RPMI7951 (cell line): ENCODE results near the gene NELL1. TPM values are rescaled to one million over a fixed set of nuclear protein-coding genes. Genes with fewer than 3 reads are reported as not detected.
"Not testable (repeated sequence)": the region's sequence is repeated elsewhere in the genome, so short reads cannot be mapped to it uniquely, and the experiment has no call there.

Experiments
- DNase-seq: peaks from one replicate; pipeline ENCODE4 v3.0.0-alpha.2; 2012; ENCODE audit warnings: low read depth
- total RNA-seq: library from RNA; depleted of rRNA; stranded (reverse); fragments of >200 nt; shearing (Covaris generic); gene quantifications from 2 replicates; pipeline ENCODE4 v1.2.3, GENCODE V29; 2014

NELL1 gene
- total RNA-seq, 1 experiment from 2014 or later, result 0.12 TPM

GRCh38 chr11:21105196-21105917 lies 436.0 kb downstream of the NELL1 start:
- DNase-seq, result no peak

- DNase-seq, result no peak
Observed at GRCh38 chr11:21109341-21109740, 440.0 kb downstream of the NELL1 start.

- no peak for DNase-seq
Observed at GRCh38 chr11:21110415-21110814, 441.0 kb downstream of the NELL1 start.

- no peak for DNase-seq
Observed at GRCh38 chr11:21113876-21114275, 444.5 kb downstream of the NELL1 start.

- no peak for DNase-seq
Observed at GRCh38 chr11:21116009-21116408, 446.6 kb downstream of the NELL1 start.

GRCh38 chr11:21119411-21119810 lies 450.0 kb downstream of the NELL1 start:
- DNase-seq, result no peak

GRCh38 chr11:21121991-21122390 lies 452.6 kb downstream of the NELL1 start:
- DNase-seq, result no peak

- no peak for DNase-seq
Observed at GRCh38 chr11:21122523-21122922, 453.1 kb downstream of the NELL1 start.

- DNase-seq, result no peak
Observed at GRCh38 chr11:21132146-21132720, 462.8 kb downstream of the NELL1 start.

- DNase-seq, result no peak
Observed at GRCh38 chr11:21133244-21133643, 463.9 kb downstream of the NELL1 start.

- no peak for DNase-seq
Observed at GRCh38 chr11:21133722-21134121, 464.3 kb downstream of the NELL1 start.

- no peak for DNase-seq
Observed at GRCh38 chr11:21137803-21138202, 468.4 kb downstream of the NELL1 start.

- DNase-seq, result not testable (repeated sequence)
Observed at GRCh38 chr11:21141557-21141956, 472.2 kb downstream of the NELL1 start.

GRCh38 chr11:21142007-21142406 lies 472.6 kb downstream of the NELL1 start:
- no peak for DNase-seq

- DNase-seq, result no peak
Observed at GRCh38 chr11:21144531-21144930, 475.1 kb downstream of the NELL1 start.

GRCh38 chr11:21148376-21148775 lies 479.0 kb downstream of the NELL1 start:
- no peak for DNase-seq

GRCh38 chr11:21160140-21160539 lies 490.8 kb downstream of the NELL1 start:
- DNase-seq, result no peak

GRCh38 chr11:21169639-21170038 lies 500.3 kb downstream of the NELL1 start:
- no peak for DNase-seq

- no peak for DNase-seq
Observed at GRCh38 chr11:21173476-21173875, 504.1 kb downstream of the NELL1 start.

- no peak for DNase-seq
Observed at GRCh38 chr11:21174781-21175180, 505.4 kb downstream of the NELL1 start.

GRCh38 chr11:21177379-21177778 lies 508.0 kb downstream of the NELL1 start:
- DNase-seq, result no peak

- no peak for DNase-seq
Observed at GRCh38 chr11:21179770-21180169, 510.4 kb downstream of the NELL1 start.

- no peak for DNase-seq
Observed at GRCh38 chr11:21180182-21180581, 510.8 kb downstream of the NELL1 start.

- no peak for DNase-seq
Observed at GRCh38 chr11:21185959-21186358, 516.6 kb downstream of the NELL1 start.
